Progenitor cell of endocrine pancreas (in vitro differentiated cells): ENCODE data around the gene ANO2. TPM values are rescaled to one million over a fixed set of nuclear protein-coding genes. Genes with fewer than 3 reads are reported as not detected.

Experiments
- DNase-seq: peaks from one replicate; pipeline ENCODE4 v3.0.0; 2021; ENCODE audit warnings: low spot score; ENCODE audit not compliant: unreplicated experiment
- H3K27ac Mint-ChIP-seq: 2 replicates; pipeline ENCODE4 v1.8.0; 2021; ENCODE audit warnings: mild to moderate bottlenecking, moderate library complexity, mixed read lengths
- H3K27me3 Mint-ChIP-seq: 2 replicates; pipeline ENCODE4 v1.8.0; 2021; ENCODE audit warnings: mixed read lengths
- H3K36me3 Mint-ChIP-seq: 2 replicates; pipeline ENCODE4 v1.8.0; 2022; ENCODE audit warnings: mixed read lengths; ENCODE audit not compliant: insufficient read depth
- H3K4me1 Mint-ChIP-seq: 2 replicates; pipeline ENCODE4 v1.8.0; 2021; ENCODE audit warnings: low read depth, mixed read lengths
- H3K4me3 Mint-ChIP-seq: 2 replicates; pipeline ENCODE4 v1.8.0; 2021; ENCODE audit warnings: low read depth, mild to moderate bottlenecking, moderate library complexity, mixed read lengths
- H3K9me3 Mint-ChIP-seq: 2 replicates; pipeline ENCODE4 v1.8.0; 2021; ENCODE audit warnings: low read depth, mixed read lengths
- CTCF ChIP-seq: fragments of 200-600 bp; sonication (generic); IDR thresholded peaks from one replicate; pipeline ENCODE4 v1.5.0; 2021; ENCODE audit warnings: antibody characterized with exemption, mild to moderate bottlenecking; ENCODE audit not compliant: unreplicated experiment
- total RNA-seq: library from RNA; stranded (reverse); gene quantifications from 2 replicates; pipeline ENCODE4 v1.2.1, GENCODE V29; 2021

Gene ANO2
- total RNA-seq, 1 donor from 2014 or later = 2.8 TPM

DNA sequence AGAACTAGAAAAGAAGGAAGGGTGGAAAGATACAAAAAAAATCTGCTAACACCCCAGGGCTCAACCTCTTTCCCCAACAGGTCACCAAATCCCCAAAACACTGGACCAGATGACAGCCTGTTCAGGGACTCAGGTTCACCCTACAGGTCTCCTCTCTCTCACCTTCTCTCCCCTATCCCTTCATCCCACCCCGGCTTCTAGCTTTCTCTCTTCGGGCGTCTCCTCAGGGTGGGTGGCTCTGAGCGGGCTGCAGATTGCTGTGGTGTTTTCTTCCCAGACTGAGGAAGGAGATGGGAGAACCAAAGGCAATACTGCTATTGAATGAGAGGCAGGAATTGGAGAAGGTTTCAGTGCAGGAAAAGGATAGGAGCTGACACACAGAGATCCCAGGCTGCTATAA, 39.3 kb downstream of the ANO2 start:
- no peaks in the 10 kb centered on the region for H3K36me3 Mint-ChIP-seq
- TF ChIP-seq CTCF = no peak
- DNase-seq = no peak
- no peak overlapping the region for H3K4me3 Mint-ChIP-seq
- no peak overlapping the region for H3K27ac Mint-ChIP-seq
- no peaks in the 10 kb centered on the region for H3K4me1 Mint-ChIP-seq
- H3K9me3 Mint-ChIP-seq = no peaks in the 10 kb centered on the region
- H3K27me3 Mint-ChIP-seq = peaks cover 39% of the 10 kb centered on the region

GRCh38 chr12:5904969-5905368, 40.1 kb downstream of the ANO2 start:
- no peak for TF ChIP-seq CTCF
- Mint-ChIP-seq H3K27ac (peak overlapping the region; percentile 9), H3K9me3 (no peaks in the 10 kb centered on the region), H3K27me3 (peaks cover 43% of the 10 kb centered on the region), H3K36me3 (no peaks in the 10 kb centered on the region), H3K4me1 (no peaks in the 10 kb centered on the region), H3K4me3 (no peak overlapping the region)
- no peak for DNase-seq

DNA sequence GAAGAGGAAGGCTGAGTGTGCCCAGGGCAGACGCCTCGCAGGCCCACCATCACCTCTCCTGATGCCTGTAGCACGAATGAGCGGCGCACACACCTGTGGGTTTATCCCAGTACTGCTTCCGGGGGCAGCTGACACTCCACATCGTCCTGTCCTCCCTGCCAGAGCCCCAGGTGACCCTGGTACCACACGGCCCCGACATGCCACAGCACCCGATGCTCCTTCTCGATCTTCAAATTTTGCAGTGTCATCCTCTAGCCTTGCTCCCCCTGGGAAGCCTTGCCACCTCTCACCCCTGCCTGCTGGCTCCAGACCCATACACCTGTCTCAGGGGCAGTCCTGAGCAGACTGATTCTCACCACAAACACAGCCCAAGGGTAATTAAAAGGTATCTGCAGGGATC, 40.6 kb downstream of the ANO2 start:
- Mint-ChIP-seq H3K27me3 (peaks cover 41% of the 10 kb centered on the region), H3K27ac (no peak overlapping the region), H3K4me3 (no peak overlapping the region), H3K4me1 (no peaks in the 10 kb centered on the region), H3K36me3 (no peaks in the 10 kb centered on the region), H3K9me3 (no peaks in the 10 kb centered on the region)
- no peak for DNase-seq
- no peak for TF ChIP-seq CTCF

DNA sequence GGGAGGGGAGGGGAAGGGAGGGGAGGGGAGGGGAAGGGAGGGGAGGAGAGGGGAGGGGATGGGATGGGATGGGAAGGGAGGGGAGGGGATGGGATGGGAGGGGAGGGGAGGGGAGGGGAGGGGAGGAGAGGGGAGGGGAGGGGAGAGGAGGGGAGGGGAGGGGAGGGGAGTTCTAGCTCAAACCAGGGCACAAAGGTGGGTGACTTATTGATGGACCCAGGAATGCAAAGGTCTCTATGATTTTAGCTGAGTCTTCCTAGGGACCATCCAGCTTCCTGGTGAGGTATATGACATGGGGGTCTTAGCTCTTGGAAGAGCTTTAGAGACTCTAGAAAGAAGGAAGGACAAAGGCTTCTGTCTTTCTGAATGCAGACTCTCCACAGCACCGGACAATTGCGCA, 42.3 kb downstream of the ANO2 start:
- H3K27ac Mint-ChIP-seq = no peak overlapping the region
- H3K4me1 Mint-ChIP-seq = no peaks in the 10 kb centered on the region
- TF ChIP-seq CTCF = no peak
- no peak for DNase-seq
- H3K27me3 Mint-ChIP-seq = peaks cover 38% of the 10 kb centered on the region
- H3K36me3 Mint-ChIP-seq = no peaks in the 10 kb centered on the region
- no peaks in the 10 kb centered on the region for H3K9me3 Mint-ChIP-seq
- H3K4me3 Mint-ChIP-seq = no peak overlapping the region

DNA sequence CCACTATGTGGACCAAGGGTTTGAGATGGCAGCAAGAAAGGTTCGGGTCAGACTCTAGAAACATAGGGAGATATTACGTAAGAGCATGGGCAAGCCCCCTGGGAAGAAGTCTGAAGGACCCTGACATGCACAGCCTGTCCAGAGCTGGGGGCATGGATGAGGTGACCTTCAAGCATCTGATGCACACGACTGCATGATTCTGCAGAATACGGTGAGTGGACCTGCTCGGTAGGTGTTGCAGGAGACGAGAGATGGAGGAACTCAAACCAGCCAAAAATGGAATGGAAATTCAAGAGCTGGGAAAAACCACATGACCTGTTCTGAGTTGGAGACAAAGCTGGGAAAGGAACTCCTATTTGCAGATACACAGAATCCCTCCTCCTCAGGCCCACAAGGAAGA, 43.6 kb downstream of the ANO2 start:
- no peak for TF ChIP-seq CTCF
- no peaks in the 10 kb centered on the region for H3K9me3 Mint-ChIP-seq
- H3K36me3 Mint-ChIP-seq = no peaks in the 10 kb centered on the region
- H3K27me3 Mint-ChIP-seq = peaks cover 36% of the 10 kb centered on the region
- DNase-seq = no peak
- H3K4me3 Mint-ChIP-seq = no peak overlapping the region
- H3K27ac Mint-ChIP-seq = no peak overlapping the region
- H3K4me1 Mint-ChIP-seq = no peaks in the 10 kb centered on the region
